HCT116 (cell line): Measurements from ENCODE around the gene PRR29. TPM values are rescaled to one million over a fixed set of nuclear protein-coding genes. Genes with fewer than 3 reads are reported as not detected.

Experiments used
- ATAC-seq: fragments of 200-7000 bp; cut with Tn5 transposase; 2 replicates; pipeline ENCODE4 v1.9.1; 2020; ENCODE audit warnings: mild to moderate bottlenecking, moderate library complexity
- BruUV-seq: library from RNA; stranded (reverse); fragments of 400-500 nt; replicated peaks from 2 replicates; lab custom pipeline; 2021; lab: Mats Ljungman, UMichigan
- CTCF ChIA-PET: fragments of 300-600 bp; sonication (Branson Sonifier 250); formaldehyde crosslinking; loops from one replicate; lab custom pipeline; 2021; ENCODE audit warnings: antibody characterized with exemption; lab: Charles Lee
- POLR2A ChIA-PET: fragments of 300-600, 350-600 bp; sonication (Branson Sonifier 250); formaldehyde crosslinking; loops from one replicate; lab custom pipeline; 2021; ENCODE audit warnings: antibody characterized with exemption; lab: Charles Lee
- RAD21 ChIA-PET, 2 experiments: fragments of 300-600 bp; sonication (Branson Sonifier 250); formaldehyde crosslinking; loops; one replicate each; lab custom pipeline; 2023; ENCODE audit warnings: low total read pairs in 2 of 2; ENCODE audit not compliant: uncharacterized antibody in 2 of 2, unreplicated experiment in 2 of 2, low non-redundant PET in 1 of 2; lab: Charles Lee
- DNase-seq: peaks from one replicate; pipeline ENCODE4 v3.0.0-alpha.2; 2010; ENCODE audit warnings: low read depth, low spot score
- H2AFZ ChIP-seq: fragments of 200-600 bp; shearing (Covaris generic), sonication (generic); 2 replicates; pipeline ENCODE4 v1.6.1; 2017; ENCODE audit warnings: low read depth, mixed run types, mixed read lengths, antibody characterized with exemption, low read length; ENCODE audit not compliant: poor library complexity, severe bottlenecking
- H3K27ac ChIP-seq: 2 replicates; pipeline ENCODE4 v1.5.1; 2012; ENCODE audit warnings: low read depth, low read length
- H3K27me3 ChIP-seq: fragments of 200-600 bp; sonication (generic); 2 replicates; pipeline ENCODE4 v1.6.1; 2016; ENCODE audit warnings: mixed run types, low read length, mixed read lengths; ENCODE audit not compliant: insufficient read depth
- H3K36me3 ChIP-seq, 2 experiments: fragments of 200-500 bp in 1 of 2; fragments of 200-600 bp in 1 of 2; sonication (Bioruptor generic) in 1 of 2; sonication (generic) in 1 of 2; 2 replicates each; pipeline versions ENCODE4 v1.5.1 to v1.6.1; 2014 to 2016; ENCODE audit warnings: low read length in 2 of 2, inconsistent platforms in 1 of 2, mixed read lengths in 1 of 2, mixed run types in 1 of 2; ENCODE audit not compliant: insufficient read depth in 2 of 2, control insufficient read depth in 1 of 2
- H3K4me1 ChIP-seq, 2 experiments: fragments of 200-600 bp in 1 of 2; sonication (generic) in 1 of 2; 2 replicates each; pipeline versions ENCODE4 v1.5.1 to v1.6.1; 2012 to 2017; ENCODE audit warnings: low read length in 2 of 2, inconsistent platforms in 1 of 2, mild to moderate bottlenecking in 1 of 2, mixed read lengths in 1 of 2, mixed run types in 1 of 2, moderate library complexity in 1 of 2; ENCODE audit not compliant: insufficient read depth in 2 of 2, control insufficient read depth in 1 of 2
- H3K4me2 ChIP-seq: fragments of 200-600 bp; sonication (generic); 2 replicates; pipeline ENCODE4 v1.6.1; 2017; ENCODE audit warnings: mixed run types, low read length, mixed read lengths
- H3K4me3 ChIP-seq, 2 experiments: fragments of 200-600 bp in 1 of 2; sonication (generic) in 1 of 2; replicated peaks in 1 of 2; 2 replicates each; pipeline ENCODE4 v1.5.1; 2011 to 2016; ENCODE audit warnings: low read length in 2 of 2, control low read depth in 1 of 2, low read depth in 1 of 2, mild to moderate bottlenecking in 1 of 2, mixed read lengths in 1 of 2, mixed run types in 1 of 2
- H3K79me2 ChIP-seq: fragments of 200-600 bp; sonication (generic); 2 replicates; pipeline ENCODE4 v1.6.1; 2017; ENCODE audit warnings: mild to moderate bottlenecking, mixed run types, low read length, moderate library complexity, mixed read lengths; ENCODE audit not compliant: insufficient read depth
- H3K9ac ChIP-seq: fragments of 200-600 bp; sonication (generic); 2 replicates; pipeline ENCODE4 v1.6.1; 2016; ENCODE audit warnings: low read length, mixed read lengths
- H3K9me2 ChIP-seq: fragments of 200-600 bp; sonication (generic), shearing (Covaris generic); 2 replicates; pipeline ENCODE4 v1.6.1; 2017; ENCODE audit warnings: mixed run types, mild to moderate bottlenecking, moderate library complexity; ENCODE audit not compliant: insufficient read depth
- H3K9me3 ChIP-seq, 2 experiments: fragments of 200-500 bp in 1 of 2; fragments of 200-600 bp in 1 of 2; sonication (Bioruptor generic) in 1 of 2; sonication (generic) in 1 of 2; 2 replicates each; pipeline ENCODE4 v1.6.1; 2014 to 2017; ENCODE audit warnings: low read length in 2 of 2, mixed read lengths in 2 of 2, inconsistent platforms in 1 of 2, low read depth in 1 of 2, mild to moderate bottlenecking in 1 of 2, mixed run types in 1 of 2, moderate library complexity in 1 of 2; ENCODE audit not compliant: control insufficient read depth in 1 of 2, insufficient read depth in 1 of 2
- H4K20me1 ChIP-seq: fragments of 200-600 bp; sonication (generic), shearing (Covaris generic); 2 replicates; pipeline ENCODE4 v1.6.1; 2017; ENCODE audit warnings: mixed run types, mild to moderate bottlenecking, moderate library complexity; ENCODE audit not compliant: insufficient read depth
- ATF3 ChIP-seq: IDR thresholded peaks from 2 replicates; pipeline ENCODE4 v1.6.1; 2012
- CBX3 ChIP-seq: IDR thresholded peaks from 2 replicates; pipeline ENCODE4 v1.6.1; 2012; ENCODE audit warnings: low read depth
- CEBPB ChIP-seq: IDR thresholded peaks from 2 replicates; pipeline ENCODE4 v1.6.1; 2012; ENCODE audit warnings: low read depth
- CTCF ChIP-seq, 3 experiments: fragments of 200-600 bp in 1 of 3; sonication (generic) in 1 of 3; IDR thresholded peaks in 2 of 3; conservative IDR thresholded peaks in 1 of 3; 2 replicates each; pipeline ENCODE4 v1.5.1; 2012 to 2017; ENCODE audit warnings: low read depth in 2 of 3, low read length in 2 of 3, antibody characterized with exemption in 1 of 3, borderline replicate concordance in 1 of 3, control low read depth in 1 of 3, mild to moderate bottlenecking in 1 of 3, mixed read lengths in 1 of 3, mixed run types in 1 of 3, moderate library complexity in 1 of 3; ENCODE audit not compliant: insufficient read depth in 1 of 3
- ELF1 ChIP-seq: IDR thresholded peaks from 2 replicates; pipeline ENCODE4 v1.6.1; 2012; ENCODE audit warnings: low read depth, borderline replicate concordance
- EZH2phosphoT487 ChIP-seq: fragments of 200-600 bp; IDR thresholded peaks from 2 replicates; pipeline ENCODE4 v1.6.1; 2018; ENCODE audit warnings: antibody characterized with exemption, borderline replicate concordance
- FOSL1 ChIP-seq: IDR thresholded peaks from 2 replicates; pipeline ENCODE4 v1.6.1; 2012; ENCODE audit warnings: low read depth
- MAX ChIP-seq: IDR thresholded peaks from 2 replicates; pipeline ENCODE4 v1.6.1; 2012
- POLR2A ChIP-seq: IDR thresholded peaks from 2 replicates; pipeline ENCODE4 v1.7.0; 2011; ENCODE audit warnings: borderline replicate concordance; ENCODE audit not compliant: insufficient read depth, insufficient read length; ENCODE audit errors: extremely low read depth
- POLR2AphosphoS5 ChIP-seq: IDR thresholded peaks from 2 replicates; pipeline ENCODE4 v1.6.1; 2011; ENCODE audit warnings: mild to moderate bottlenecking, low read depth, low read length, moderate library complexity
- RAD21 ChIP-seq: IDR thresholded peaks from 2 replicates; pipeline ENCODE4 v1.6.1; 2012; ENCODE audit warnings: low read depth, mild to moderate bottlenecking
- REST ChIP-seq: IDR thresholded peaks from 2 replicates; pipeline ENCODE4 v1.6.1; 2012; ENCODE audit warnings: low read depth
- SIN3A ChIP-seq: IDR thresholded peaks from 2 replicates; pipeline ENCODE4 v1.6.1; 2012; ENCODE audit warnings: low read depth
- SP1 ChIP-seq: IDR thresholded peaks from 2 replicates; pipeline ENCODE4 v1.6.1; 2012; ENCODE audit warnings: low read depth
- TCF7L2 ChIP-seq: IDR thresholded peaks from 2 replicates; pipeline ENCODE4 v1.7.0; 2011; ENCODE audit warnings: borderline replicate concordance, inconsistent platforms; ENCODE audit not compliant: insufficient read depth, insufficient read length; ENCODE audit errors: extremely low read depth
- YY1 ChIP-seq: IDR thresholded peaks from 2 replicates; pipeline ENCODE4 v1.6.1; 2011; ENCODE audit warnings: low read length, low read depth, moderate library complexity, mild to moderate bottlenecking; ENCODE audit not compliant: insufficient replicate concordance; ENCODE audit errors: extremely low read depth
- ZFX ChIP-seq: fragments of 450-650 bp; IDR thresholded peaks from 2 replicates; pipeline ENCODE4 v1.6.1; 2017
- ZNF274 ChIP-seq: fragments of 200-500 bp; sonication (Bioruptor generic); IDR thresholded peaks from 2 replicates; pipeline ENCODE4 v1.6.1; 2014; ENCODE audit warnings: mild to moderate bottlenecking, low read depth, low read length, inconsistent platforms
- intact Hi-C: fragments of 100-400 bp; cut with micrococcal nuclease; formaldehyde crosslinking; loops from 2 replicates; pipeline ENCODE4 v1.10.0; 2022
- total RNA-seq: library from RNA; stranded (reverse); gene quantifications from one replicate; pipeline ENCODE4 v1.2.1, GENCODE V29; 2021; ENCODE audit not compliant: unreplicated experiment

The PRR29 gene
- total RNA-seq, 1 experiment from 2014 or later = not detected

- Histone ChIP-seq H3K79me2 (no peaks in the 10 kb centered on the region), H3K9me3 (no peaks in the 10 kb centered on the region), H3K9ac (no peak overlapping the region), H3K4me2 (no peak overlapping the region), H3K27me3 (peaks cover 19% of the 10 kb centered on the region; the same call in 1 of the 2 replicates), H4K20me1 (no peaks in the 10 kb centered on the region), H3K27ac (no peak overlapping the region), H3K9me2 (no peaks in the 10 kb centered on the region), H3K36me3 (no peaks in the 10 kb centered on the region), H3K4me3 (no peak overlapping the region)
- POLR2A ChIA-PET = no interaction called here
- CTCF ChIA-PET = interaction anchor here (1.3 kb wide), 1 partner anchor 27 kb away, joined by 3 read pairs; no protein-coding TSS in a partner anchor
- BruUV-seq = no TSS peak
- RAD21 ChIA-PET = no interaction called here
- DNase-seq (no peak), ATAC-seq (no peak)
- TF ChIP-seq YY1 (no peak), ELF1 (no peak), TCF7L2 (no peak), SP1 (no peak), CEBPB (no peak), FOSL1 (no peak), CTCF (IDR thresholded peaks at IDR 0.05 in 2 of 3, conservative IDR thresholded peaks at IDR 0.05 in 1 of 3; ENCODE audit: borderline replicate concordance in 1 of 3, insufficient read depth in 1 of 3, low read depth in 2 of 3, low read length in 2 of 3) (no peak), REST (no peak), SIN3A (no peak), POLR2AphosphoS5 (no peak), EZH2phosphoT487 (no peak), CBX3 (no peak), RAD21 (no peak), MAX (no peak), ZFX (no peak), ATF3 (no peak), ZNF274 (no peak), POLR2A (no peak)
- TF ChIP-seq, all 23 proteins: peak for 0
- Histone ChIP-seq H2AFZ (no peak overlapping the region), H3K4me1 (no peaks in the 10 kb centered on the region)
- intact Hi-C loops = no loop called here
These were observed 849 bp downstream of the PRR29 start for GRCh38 chr17:63998721-63999679.
